Ecto neural progenitor cell (in vitro differentiated cells): ENCODE results near the gene TMEM190.
"Not testable (repeated sequence)": the region's sequence is repeated elsewhere in the genome, so short reads cannot be mapped to it uniquely, and the experiment has no call there.

ENCODE experiments used
- DNase-seq: peaks from one replicate; pipeline ENCODE4 v3.0.0-alpha.2; 2018; ENCODE audit warnings: low spot score

TMEM190 gene

GRCh38 chr19:55391702-55392615 is 15.3 kb downstream of the TMEM190 start:
- DNase-seq: no peak

- DNase-seq: no peak
Measured at GRCh38 chr19:55392820-55393761, 16.5 kb downstream of the TMEM190 start.

- DNase-seq: no peak
Measured at GRCh38 chr19:55398200-55398925, 21.7 kb downstream of the TMEM190 start.

GRCh38 chr19:55400281-55401087 is 23.9 kb downstream of the TMEM190 start:
- no peak for DNase-seq

GRCh38 chr19:55401390-55401789 is 24.8 kb downstream of the TMEM190 start:
- DNase-seq: not testable (repeated sequence)

- no peak for DNase-seq
Measured at GRCh38 chr19:55402509-55402908, 25.9 kb downstream of the TMEM190 start.

- DNase-seq: no peak
Measured at GRCh38 chr19:55405638-55406037, 29.0 kb downstream of the TMEM190 start.

- no peak for DNase-seq
Measured at GRCh38 chr19:55406091-55406825, 29.6 kb downstream of the TMEM190 start.

GRCh38 chr19:55406826-55407549 is 30.4 kb downstream of the TMEM190 start:
- DNase-seq: peak; percentile 61

GRCh38 chr19:55407550-55407799 is 30.8 kb downstream of the TMEM190 start, which contains the start of gene UBE2S:
Gene UBE2S, minus strand, starts transcription at chr19:55407788. Its CDS starts 199 bp downstream, at chr19:55407589.
- DNase-seq: not testable (repeated sequence)

GRCh38 chr19:55407800-55408532 is 31.3 kb downstream of the TMEM190 start:
- DNase-seq: peak; percentile 98

GRCh38 chr19:55408533-55408872 is 31.9 kb downstream of the TMEM190 start:
- no peak for DNase-seq

GRCh38 chr19:55409179-55409578 is 32.6 kb downstream of the TMEM190 start:
- not testable (repeated sequence) for DNase-seq

GRCh38 chr19:55410168-55410567 is 33.5 kb downstream of the TMEM190 start:
- no peak for DNase-seq

- peak; percentile 75 for DNase-seq
Measured at GRCh38 chr19:55418185-55418584, 41.6 kb downstream of the TMEM190 start.

GRCh38 chr19:55419103-55419502 is 42.5 kb downstream of the TMEM190 start:
- DNase-seq: no peak

GRCh38 chr19:55419624-55420236 is 43.1 kb downstream of the TMEM190 start:
- no peak for DNase-seq

- DNase-seq: not testable (repeated sequence)
Measured at GRCh38 chr19:55421281-55421680, 44.7 kb downstream of the TMEM190 start.
